Mucosa of gallbladder (tissue), 1 donor: Measurements from ENCODE around the gene CYB5A. TPM values are rescaled to one million over a fixed set of nuclear protein-coding genes. Genes with fewer than 3 reads are reported as not detected.

Experiments
- DNase-seq: peaks from one replicate; pipeline ENCODE4 v3.0.0-alpha.2; 2020; ENCODE audit warnings: low spot score
- total RNA-seq: library from RNA; stranded (reverse); gene quantifications from one replicate; pipeline ENCODE4 v1.2.1, GENCODE V29; 2021
- donor health status: DM: no; HTN: no; CAD: no.

CYB5A gene
- total RNA-seq, 1 donor from 2014 or later, result 566 TPM

GRCh38 chr18:74216661-74217110 lies 75.1 kb downstream of the CYB5A start:
- DNase-seq, result no peak

GRCh38 chr18:74215863-74216262 lies 75.9 kb downstream of the CYB5A start:
- DNase-seq, result no peak

- no peak for DNase-seq
Observed at GRCh38 chr18:74213429-74213828, 78.3 kb downstream of the CYB5A start.

- DNase-seq, result no peak
Observed at GRCh38 chr18:74204526-74205152, 87.1 kb downstream of the CYB5A start.

- DNase-seq, result no peak
Observed at GRCh38 chr18:74203811-74204210, 88.0 kb downstream of the CYB5A start.

Other genes with a start within 250 kb of the CYB5A start
- 1.8 TPM for gene FBXO15, start 144.1 kb downstream of the CYB5A start, total RNA-seq
- gene TIMM21, start 143.4 kb downstream of the CYB5A start, total RNA-seq, result 21.6 TPM
- not detected for gene C18orf63, start 23.9 kb upstream of the CYB5A start, total RNA-seq
- gene DIPK1C, start 165.3 kb upstream of the CYB5A start, total RNA-seq, result 0.14 TPM
- 389 TPM for gene CNDP2, start 204.4 kb upstream of the CYB5A start, total RNA-seq
- 4.0 TPM for gene CNDP1, start 242.5 kb upstream of the CYB5A start, total RNA-seq